ENCODE measurements around the gene LGALS3BP.
"Not testable (repeated sequence)": the region's sequence is repeated elsewhere in the genome, so short reads cannot be mapped to it uniquely, and the experiment has no call there.

DNA sequence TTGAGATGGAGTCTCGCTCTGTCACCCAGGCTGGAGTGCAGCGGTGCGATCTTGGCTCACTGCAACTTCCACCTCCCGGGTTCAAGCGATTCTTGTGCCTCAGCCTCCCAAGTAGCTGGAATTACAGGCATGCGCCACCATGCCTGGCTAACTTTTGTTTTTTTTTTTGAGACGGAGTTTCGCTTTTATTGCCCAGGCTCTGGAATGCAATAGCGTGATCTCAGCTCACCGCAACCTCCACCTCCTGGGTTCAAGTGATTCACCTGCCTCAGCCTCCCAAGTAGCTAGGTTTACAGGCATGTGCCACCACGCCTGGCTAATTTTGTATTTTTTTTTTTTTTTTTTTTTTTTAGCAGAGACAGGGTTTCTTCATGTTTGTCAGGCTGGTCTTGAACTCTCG, 34.3 kb downstream of the LGALS3BP start:
- not testable (repeated sequence) for TF ChIP-seq CTCF (CRISPR knock-in tag; IDR thresholded peaks at IDR 0.05); GABPB1 (CRISPR knock-in tag; IDR thresholded peaks at IDR 0.05); TOE1 (CRISPR knock-in tag; IDR thresholded peaks at IDR 0.05); HDAC6 (IDR thresholded peaks at IDR 0.05; ENCODE audit: low read depth, low read length); ZFP37 (CRISPR knock-in tag; IDR thresholded peaks at IDR 0.05; ENCODE audit: borderline replicate concordance); ZSCAN20 (CRISPR knock-in tag; IDR thresholded peaks at IDR 0.05; ENCODE audit: borderline replicate concordance); KDM5A (IDR thresholded peaks at IDR 0.05; ENCODE audit: borderline replicate concordance, low read length); PCBP1 (IDR thresholded peaks at IDR 0.05; ENCODE audit: borderline replicate concordance, low read depth, low read length); SMARCC2 (IDR thresholded peaks at IDR 0.05); ZNF773 (CRISPR knock-in tag; IDR thresholded peaks at IDR 0.05; ENCODE audit: borderline replicate concordance)
- TF ChIP-seq, protein P1, sequence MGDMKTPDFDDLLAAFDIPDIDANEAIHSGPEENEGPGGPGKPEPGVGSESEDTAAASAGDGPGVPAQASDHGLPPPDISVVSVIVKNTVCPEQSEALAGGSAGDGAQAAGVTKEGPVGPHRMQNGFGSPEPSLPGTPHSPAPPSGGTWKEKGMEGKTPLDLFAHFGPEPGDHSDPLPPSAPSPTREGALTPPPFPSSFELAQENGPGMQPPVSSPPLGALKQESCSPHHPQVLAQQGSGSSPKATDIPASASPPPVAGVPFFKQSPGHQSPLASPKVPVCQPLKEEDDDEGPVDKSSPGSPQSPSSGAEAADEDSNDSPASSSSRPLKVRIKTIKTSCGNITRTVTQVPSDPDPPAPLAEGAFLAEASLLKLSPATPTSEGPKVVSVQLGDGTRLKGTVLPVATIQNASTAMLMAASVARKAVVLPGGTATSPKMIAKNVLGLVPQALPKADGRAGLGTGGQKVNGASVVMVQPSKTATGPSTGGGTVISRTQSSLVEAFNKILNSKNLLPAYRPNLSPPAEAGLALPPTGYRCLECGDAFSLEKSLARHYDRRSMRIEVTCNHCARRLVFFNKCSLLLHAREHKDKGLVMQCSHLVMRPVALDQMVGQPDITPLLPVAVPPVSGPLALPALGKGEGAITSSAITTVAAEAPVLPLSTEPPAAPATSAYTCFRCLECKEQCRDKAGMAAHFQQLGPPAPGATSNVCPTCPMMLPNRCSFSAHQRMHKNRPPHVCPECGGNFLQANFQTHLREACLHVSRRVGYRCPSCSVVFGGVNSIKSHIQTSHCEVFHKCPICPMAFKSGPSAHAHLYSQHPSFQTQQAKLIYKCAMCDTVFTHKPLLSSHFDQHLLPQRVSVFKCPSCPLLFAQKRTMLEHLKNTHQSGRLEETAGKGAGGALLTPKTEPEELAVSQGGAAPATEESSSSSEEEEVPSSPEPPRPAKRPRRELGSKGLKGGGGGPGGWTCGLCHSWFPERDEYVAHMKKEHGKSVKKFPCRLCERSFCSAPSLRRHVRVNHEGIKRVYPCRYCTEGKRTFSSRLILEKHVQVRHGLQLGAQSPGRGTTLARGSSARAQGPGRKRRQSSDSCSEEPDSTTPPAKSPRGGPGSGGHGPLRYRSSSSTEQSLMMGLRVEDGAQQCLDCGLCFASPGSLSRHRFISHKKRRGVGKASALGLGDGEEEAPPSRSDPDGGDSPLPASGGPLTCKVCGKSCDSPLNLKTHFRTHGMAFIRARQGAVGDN (CRISPR knock-in tag; IDR thresholded peaks at IDR 0.05) = not testable (repeated sequence)
- TF ChIP-seq, protein P2, sequence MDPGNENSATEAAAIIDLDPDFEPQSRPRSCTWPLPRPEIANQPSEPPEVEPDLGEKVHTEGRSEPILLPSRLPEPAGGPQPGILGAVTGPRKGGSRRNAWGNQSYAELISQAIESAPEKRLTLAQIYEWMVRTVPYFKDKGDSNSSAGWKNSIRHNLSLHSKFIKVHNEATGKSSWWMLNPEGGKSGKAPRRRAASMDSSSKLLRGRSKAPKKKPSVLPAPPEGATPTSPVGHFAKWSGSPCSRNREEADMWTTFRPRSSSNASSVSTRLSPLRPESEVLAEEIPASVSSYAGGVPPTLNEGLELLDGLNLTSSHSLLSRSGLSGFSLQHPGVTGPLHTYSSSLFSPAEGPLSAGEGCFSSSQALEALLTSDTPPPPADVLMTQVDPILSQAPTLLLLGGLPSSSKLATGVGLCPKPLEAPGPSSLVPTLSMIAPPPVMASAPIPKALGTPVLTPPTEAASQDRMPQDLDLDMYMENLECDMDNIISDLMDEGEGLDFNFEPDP (CRISPR knock-in tag; conservative IDR thresholded peaks at IDR 0.05) = not testable (repeated sequence)
- TF ChIP-seq, protein P3, sequence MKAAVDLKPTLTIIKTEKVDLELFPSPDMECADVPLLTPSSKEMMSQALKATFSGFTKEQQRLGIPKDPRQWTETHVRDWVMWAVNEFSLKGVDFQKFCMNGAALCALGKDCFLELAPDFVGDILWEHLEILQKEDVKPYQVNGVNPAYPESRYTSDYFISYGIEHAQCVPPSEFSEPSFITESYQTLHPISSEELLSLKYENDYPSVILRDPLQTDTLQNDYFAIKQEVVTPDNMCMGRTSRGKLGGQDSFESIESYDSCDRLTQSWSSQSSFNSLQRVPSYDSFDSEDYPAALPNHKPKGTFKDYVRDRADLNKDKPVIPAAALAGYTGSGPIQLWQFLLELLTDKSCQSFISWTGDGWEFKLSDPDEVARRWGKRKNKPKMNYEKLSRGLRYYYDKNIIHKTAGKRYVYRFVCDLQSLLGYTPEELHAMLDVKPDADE (CRISPR knock-in tag; IDR thresholded peaks at IDR 0.05) = not testable (repeated sequence)
- TF ChIP-seq, protein P4, sequence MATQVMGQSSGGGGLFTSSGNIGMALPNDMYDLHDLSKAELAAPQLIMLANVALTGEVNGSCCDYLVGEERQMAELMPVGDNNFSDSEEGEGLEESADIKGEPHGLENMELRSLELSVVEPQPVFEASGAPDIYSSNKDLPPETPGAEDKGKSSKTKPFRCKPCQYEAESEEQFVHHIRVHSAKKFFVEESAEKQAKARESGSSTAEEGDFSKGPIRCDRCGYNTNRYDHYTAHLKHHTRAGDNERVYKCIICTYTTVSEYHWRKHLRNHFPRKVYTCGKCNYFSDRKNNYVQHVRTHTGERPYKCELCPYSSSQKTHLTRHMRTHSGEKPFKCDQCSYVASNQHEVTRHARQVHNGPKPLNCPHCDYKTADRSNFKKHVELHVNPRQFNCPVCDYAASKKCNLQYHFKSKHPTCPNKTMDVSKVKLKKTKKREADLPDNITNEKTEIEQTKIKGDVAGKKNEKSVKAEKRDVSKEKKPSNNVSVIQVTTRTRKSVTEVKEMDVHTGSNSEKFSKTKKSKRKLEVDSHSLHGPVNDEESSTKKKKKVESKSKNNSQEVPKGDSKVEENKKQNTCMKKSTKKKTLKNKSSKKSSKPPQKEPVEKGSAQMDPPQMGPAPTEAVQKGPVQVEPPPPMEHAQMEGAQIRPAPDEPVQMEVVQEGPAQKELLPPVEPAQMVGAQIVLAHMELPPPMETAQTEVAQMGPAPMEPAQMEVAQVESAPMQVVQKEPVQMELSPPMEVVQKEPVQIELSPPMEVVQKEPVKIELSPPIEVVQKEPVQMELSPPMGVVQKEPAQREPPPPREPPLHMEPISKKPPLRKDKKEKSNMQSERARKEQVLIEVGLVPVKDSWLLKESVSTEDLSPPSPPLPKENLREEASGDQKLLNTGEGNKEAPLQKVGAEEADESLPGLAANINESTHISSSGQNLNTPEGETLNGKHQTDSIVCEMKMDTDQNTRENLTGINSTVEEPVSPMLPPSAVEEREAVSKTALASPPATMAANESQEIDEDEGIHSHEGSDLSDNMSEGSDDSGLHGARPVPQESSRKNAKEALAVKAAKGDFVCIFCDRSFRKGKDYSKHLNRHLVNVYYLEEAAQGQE (IDR thresholded peaks at IDR 0.05; ENCODE audit: borderline replicate concordance in 1 of 2, low read depth in 1 of 2, low read length in 2 of 2) = not testable (repeated sequence)

All from HepG2 (cell line).